AG10803 (cell line): ENCODE measurements around the gene CCDC81.

ENCODE experiments used
- DNase-seq: peaks from one replicate; pipeline ENCODE4 v3.0.0; 2010; ENCODE audit warnings: low read depth
- H3K4me3 ChIP-seq: 2 replicates; pipeline ENCODE4 v1.5.1; 2011; ENCODE audit warnings: mild to moderate bottlenecking, low read length, control low read depth
- TF ChIP-seq, protein P1 (sequence below): conservative IDR thresholded peaks from 2 replicates; pipeline ENCODE4 v1.5.1; 2011; ENCODE audit warnings: mild to moderate bottlenecking, low read length, control low read depth, inconsistent platforms

CCDC81 gene

DNA sequence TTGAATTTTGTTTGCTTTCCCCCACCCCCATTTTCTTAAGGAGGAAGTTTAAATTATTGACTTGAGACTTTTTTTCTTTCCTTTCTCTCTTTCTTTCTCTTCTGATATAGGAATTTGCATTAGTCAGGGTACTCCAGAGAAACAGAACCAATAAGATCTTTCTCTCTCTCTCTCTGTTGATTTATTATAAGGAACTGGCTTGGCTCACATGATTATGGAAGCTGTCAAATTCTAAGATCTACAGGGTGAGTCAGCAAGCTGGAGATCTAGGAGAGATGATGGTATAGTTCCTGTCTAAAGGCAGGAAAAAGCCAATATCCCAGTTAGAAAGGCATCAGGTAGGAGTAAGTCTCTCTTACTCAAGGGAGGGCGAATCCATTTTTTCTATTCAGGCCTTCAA is 64.0 kb downstream of the CCDC81 start:
- peak; percentile 5 for DNase-seq
- H3K4me3 ChIP-seq = no peak overlapping the region
- TF ChIP-seq, protein P1, sequence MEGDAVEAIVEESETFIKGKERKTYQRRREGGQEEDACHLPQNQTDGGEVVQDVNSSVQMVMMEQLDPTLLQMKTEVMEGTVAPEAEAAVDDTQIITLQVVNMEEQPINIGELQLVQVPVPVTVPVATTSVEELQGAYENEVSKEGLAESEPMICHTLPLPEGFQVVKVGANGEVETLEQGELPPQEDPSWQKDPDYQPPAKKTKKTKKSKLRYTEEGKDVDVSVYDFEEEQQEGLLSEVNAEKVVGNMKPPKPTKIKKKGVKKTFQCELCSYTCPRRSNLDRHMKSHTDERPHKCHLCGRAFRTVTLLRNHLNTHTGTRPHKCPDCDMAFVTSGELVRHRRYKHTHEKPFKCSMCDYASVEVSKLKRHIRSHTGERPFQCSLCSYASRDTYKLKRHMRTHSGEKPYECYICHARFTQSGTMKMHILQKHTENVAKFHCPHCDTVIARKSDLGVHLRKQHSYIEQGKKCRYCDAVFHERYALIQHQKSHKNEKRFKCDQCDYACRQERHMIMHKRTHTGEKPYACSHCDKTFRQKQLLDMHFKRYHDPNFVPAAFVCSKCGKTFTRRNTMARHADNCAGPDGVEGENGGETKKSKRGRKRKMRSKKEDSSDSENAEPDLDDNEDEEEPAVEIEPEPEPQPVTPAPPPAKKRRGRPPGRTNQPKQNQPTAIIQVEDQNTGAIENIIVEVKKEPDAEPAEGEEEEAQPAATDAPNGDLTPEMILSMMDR = no peak

DNA sequence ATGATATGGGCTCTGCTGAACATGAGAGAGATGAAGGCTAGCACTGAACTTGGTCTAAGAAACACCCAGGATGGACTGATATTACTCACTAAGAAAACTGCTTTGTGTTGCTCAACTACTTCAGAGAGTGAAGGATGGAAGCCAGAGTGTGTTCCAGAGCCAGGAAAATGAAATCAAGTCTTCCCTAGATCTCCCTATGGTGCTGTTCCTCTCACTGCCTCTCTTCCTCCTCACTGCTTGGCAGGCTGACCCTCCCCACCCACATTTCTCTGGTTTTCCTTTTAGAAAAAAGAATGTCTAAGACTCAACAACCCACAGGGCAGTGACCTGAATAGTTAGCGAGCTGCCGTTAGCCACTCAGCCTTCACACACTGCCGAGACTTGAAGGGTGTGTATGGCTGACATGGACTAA is 65.6 kb downstream of the CCDC81 start:
- no peak overlapping the region for H3K4me3 ChIP-seq
- TF ChIP-seq, protein P1 = no peak
- peak; percentile 79 for DNase-seq

DNA sequence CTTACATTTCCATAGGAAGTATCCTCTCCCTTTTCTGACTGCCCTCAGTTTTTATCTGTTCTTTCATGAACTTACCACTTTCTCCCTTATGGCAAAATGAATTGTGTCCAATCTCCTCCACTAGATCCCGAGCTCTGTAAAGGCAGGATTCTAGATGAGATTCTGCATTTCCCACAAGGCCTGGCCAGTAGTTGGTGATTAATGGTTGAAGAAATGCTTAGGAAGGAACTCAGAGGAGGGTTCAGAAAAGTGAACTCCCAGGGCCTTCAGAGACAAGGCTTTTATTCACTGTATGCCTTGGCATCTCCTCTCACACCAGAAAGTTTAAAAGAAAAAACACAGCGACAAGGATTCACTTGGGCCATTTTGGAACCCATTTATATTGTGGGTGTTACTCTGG is 66.2 kb downstream of the CCDC81 start:
- H3K4me3 ChIP-seq = no peak overlapping the region
- TF ChIP-seq, protein P1 = no peak
- no peak for DNase-seq

DNA sequence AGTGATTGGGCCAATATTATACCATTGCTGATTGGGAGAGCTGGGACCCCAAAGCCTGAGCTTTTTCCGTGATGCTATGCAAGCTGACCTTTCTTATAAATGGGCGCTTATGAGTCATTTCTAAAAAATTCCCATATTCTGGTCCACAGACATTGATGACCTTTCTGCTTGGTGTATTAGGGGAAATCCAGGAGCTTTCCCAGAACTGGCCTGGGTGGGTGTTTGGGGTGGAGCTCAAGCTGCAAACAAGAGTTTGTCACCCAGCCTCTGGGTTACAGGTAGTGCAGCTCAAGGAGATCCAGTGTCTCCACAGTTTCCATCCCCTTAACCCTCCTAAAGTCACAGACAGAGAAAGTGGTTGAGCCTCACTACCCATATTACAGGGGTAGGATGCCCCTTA is 67.7 kb downstream of the CCDC81 start:
- TF ChIP-seq, protein P1 = no peak
- DNase-seq = no peak
- H3K4me3 ChIP-seq = no peak overlapping the region

DNA sequence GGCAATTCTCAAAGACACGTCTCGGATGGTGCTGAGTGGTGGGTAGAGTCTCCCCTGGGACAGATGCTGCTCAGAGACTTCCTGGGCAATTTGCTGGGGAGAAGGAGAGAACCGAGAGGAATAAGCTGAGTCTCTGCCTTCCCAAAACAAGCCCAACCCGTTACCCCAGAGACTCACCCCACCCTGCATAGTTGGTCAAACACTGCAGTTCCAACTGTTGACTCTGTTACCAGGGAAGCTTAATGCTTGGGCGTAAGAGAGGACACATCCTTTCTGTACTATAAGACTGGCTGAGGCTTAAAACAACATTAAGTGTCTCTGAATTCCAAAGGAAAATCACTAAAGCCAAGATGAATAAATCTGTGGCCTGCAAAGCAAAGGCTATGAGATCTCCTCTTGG is 68.1 kb downstream of the CCDC81 start:
- no peak for DNase-seq
- no peak overlapping the region for H3K4me3 ChIP-seq
- TF ChIP-seq, protein P1 = no peak

DNA sequence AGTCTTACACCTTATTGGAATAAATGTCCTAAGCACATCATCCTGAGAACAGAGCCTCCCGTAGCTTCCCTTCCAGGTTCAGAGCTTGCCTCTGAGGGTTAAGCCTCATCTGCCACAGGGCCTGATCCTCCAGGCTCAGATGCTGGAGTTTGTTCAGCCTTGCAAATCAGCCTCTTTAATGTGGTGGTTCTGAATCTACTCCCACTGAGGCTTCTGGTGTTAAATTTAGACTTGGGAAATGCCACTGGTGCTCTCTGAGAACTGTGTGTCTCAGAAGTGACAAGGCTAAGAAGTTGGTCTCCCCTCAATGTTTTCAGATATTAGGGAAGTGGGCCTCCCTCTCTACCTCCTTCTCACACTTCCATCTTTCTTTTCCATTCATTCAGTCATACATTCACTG is 68.7 kb downstream of the CCDC81 start:
- TF ChIP-seq, protein P1 = no peak
- H3K4me3 ChIP-seq = no peak overlapping the region
- no peak for DNase-seq

DNA sequence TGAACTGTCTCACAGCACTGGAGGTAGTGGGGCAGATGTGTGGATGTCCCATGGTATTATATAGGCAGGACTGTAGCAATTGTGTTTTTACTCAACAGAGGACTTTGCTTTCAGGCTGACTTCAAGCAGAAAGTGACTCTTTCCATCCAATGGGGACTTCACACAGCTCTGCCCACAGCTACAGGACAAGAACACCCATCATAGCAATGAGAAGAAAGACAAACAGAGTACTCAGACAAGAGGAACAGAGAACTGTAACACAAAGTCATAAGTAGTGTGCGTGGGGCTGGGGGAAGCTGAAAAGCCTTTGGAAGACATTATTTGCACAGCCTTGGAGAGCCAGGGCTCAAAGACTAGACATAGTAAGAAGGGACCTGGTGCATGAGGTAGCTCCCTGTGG is 70.3 kb downstream of the CCDC81 start:
- no peak for DNase-seq
- TF ChIP-seq, protein P1 = no peak
- no peak overlapping the region for H3K4me3 ChIP-seq
